SK-N-SH treated with all-trans-retinoic acid at 6 μM for 48 hours (cell line): ENCODE measurements around the gene SIRT7.

Experiments used
- ATAC-seq: fragments of 200-7000 bp; cut with Tn5 transposase; 3 replicates; pipeline ENCODE4 v1.9.1; 2020; ENCODE audit warnings: mild to moderate bottlenecking, moderate library complexity
- ARNTL ChIP-seq: fragments of 450-650 bp; formaldehyde crosslinking; IDR thresholded peaks from 2 replicates; pipeline ENCODE4 v1.5.0; 2020; ENCODE audit warnings: low read depth, mild to moderate bottlenecking, moderate library complexity, borderline replicate concordance
- CSDC2 ChIP-seq: fragments of 250-450 bp; sonication (Bioruptor Pico); IDR thresholded peaks from 2 replicates; pipeline ENCODE4 v1.5.0; 2020; ENCODE audit warnings: mild to moderate bottlenecking, moderate library complexity
- ESRRG ChIP-seq: fragments of 250-450 bp; sonication (Bioruptor Pico); IDR thresholded peaks from 2 replicates; pipeline ENCODE4 v1.6.1; 2021; ENCODE audit warnings: mild to moderate bottlenecking
- GLIS3 ChIP-seq: fragments of 250-450 bp; sonication (Bioruptor Pico); IDR thresholded peaks from 2 replicates; pipeline ENCODE4 v1.5.0; 2020; ENCODE audit warnings: mild to moderate bottlenecking, moderate library complexity
- ISL1 ChIP-seq: fragments of 250-450 bp; sonication (Bioruptor Pico); IDR thresholded peaks from 2 replicates; pipeline ENCODE4 v2.1.2; 2022; ENCODE audit warnings: mild to moderate bottlenecking, moderate library complexity
- OSR1 ChIP-seq: fragments of 250-450 bp; sonication (Bioruptor Pico); IDR thresholded peaks from 2 replicates; pipeline ENCODE4 v1.8.0; 2022; ENCODE audit warnings: moderate library complexity, mild to moderate bottlenecking, inconsistent platforms
- POU6F1 ChIP-seq: fragments of 250-450 bp; sonication (Bioruptor Pico); IDR thresholded peaks from 2 replicates; pipeline ENCODE4 v1.8.0; 2021; ENCODE audit warnings: low read depth, mild to moderate bottlenecking, moderate library complexity, borderline replicate concordance
- PPARA ChIP-seq: fragments of 250-450 bp; sonication (Bioruptor Pico); IDR thresholded peaks from 2 replicates; pipeline ENCODE4 v1.5.0; 2020; ENCODE audit warnings: mild to moderate bottlenecking, borderline replicate concordance
- SNAI2 ChIP-seq: fragments of 250-450 bp; sonication (Bioruptor Pico); IDR thresholded peaks from 2 replicates; pipeline ENCODE4 v1.5.0; 2020; ENCODE audit warnings: mild to moderate bottlenecking, moderate library complexity
- TOX ChIP-seq: fragments of 250-450 bp; sonication (Bioruptor Pico); IDR thresholded peaks from 2 replicates; pipeline ENCODE4 v1.8.0; 2021; ENCODE audit warnings: mild to moderate bottlenecking, moderate library complexity, borderline replicate concordance
- ZC3H10 ChIP-seq: fragments of 250-450 bp; sonication (Bioruptor Pico); IDR thresholded peaks from 2 replicates; pipeline ENCODE4 v1.5.1; 2021; ENCODE audit warnings: mild to moderate bottlenecking, moderate library complexity
- ZFP3 ChIP-seq: fragments of 250-450 bp; sonication (Bioruptor Pico); IDR thresholded peaks from 2 replicates; pipeline ENCODE4 v1.5.0; 2020; ENCODE audit warnings: mild to moderate bottlenecking, moderate library complexity
- ZFP30 ChIP-seq: fragments of 450-650 bp; formaldehyde crosslinking; IDR thresholded peaks from 2 replicates; pipeline ENCODE4 v1.5.0; 2022; ENCODE audit warnings: mild to moderate bottlenecking, moderate library complexity
- ZNF565 ChIP-seq: fragments of 450-650 bp; formaldehyde crosslinking; conservative IDR thresholded peaks from 2 replicates; pipeline ENCODE4 v1.5.0; 2020; ENCODE audit warnings: low read depth, mild to moderate bottlenecking, moderate library complexity
- ZNF70 ChIP-seq: fragments of 450-650 bp; formaldehyde crosslinking; IDR thresholded peaks from 2 replicates; pipeline ENCODE4 v1.5.0; 2020; ENCODE audit warnings: mild to moderate bottlenecking, moderate library complexity
- ZNF8 ChIP-seq: fragments of 450-650 bp; formaldehyde crosslinking; IDR thresholded peaks from 2 replicates; pipeline ENCODE4 v1.5.0; 2020; ENCODE audit warnings: mild to moderate bottlenecking, moderate library complexity
- TF ChIP-seq, protein P1 (sequence below): fragments of 250-450 bp; sonication (Bioruptor Pico); IDR thresholded peaks from 2 replicates; pipeline ENCODE4 v1.5.0; 2020; ENCODE audit warnings: mild to moderate bottlenecking, moderate library complexity
- TF ChIP-seq, protein P2 (sequence below): fragments of 250-450 bp; sonication (Bioruptor Pico); IDR thresholded peaks from 2 replicates; pipeline ENCODE4 v1.5.1; 2020; ENCODE audit warnings: low read depth, mild to moderate bottlenecking, moderate library complexity
- TF ChIP-seq, protein P3 (sequence below): fragments of 250-450 bp; sonication (Bioruptor Pico); IDR thresholded peaks from 2 replicates; pipeline ENCODE4 v1.8.0; 2020; ENCODE audit warnings: mild to moderate bottlenecking, moderate library complexity, borderline replicate concordance

SIRT7 gene

GRCh38 chr17:81923302-81924260 is 5.6 kb upstream of the SIRT7 start (continued):
- TF ChIP-seq, protein P1, sequence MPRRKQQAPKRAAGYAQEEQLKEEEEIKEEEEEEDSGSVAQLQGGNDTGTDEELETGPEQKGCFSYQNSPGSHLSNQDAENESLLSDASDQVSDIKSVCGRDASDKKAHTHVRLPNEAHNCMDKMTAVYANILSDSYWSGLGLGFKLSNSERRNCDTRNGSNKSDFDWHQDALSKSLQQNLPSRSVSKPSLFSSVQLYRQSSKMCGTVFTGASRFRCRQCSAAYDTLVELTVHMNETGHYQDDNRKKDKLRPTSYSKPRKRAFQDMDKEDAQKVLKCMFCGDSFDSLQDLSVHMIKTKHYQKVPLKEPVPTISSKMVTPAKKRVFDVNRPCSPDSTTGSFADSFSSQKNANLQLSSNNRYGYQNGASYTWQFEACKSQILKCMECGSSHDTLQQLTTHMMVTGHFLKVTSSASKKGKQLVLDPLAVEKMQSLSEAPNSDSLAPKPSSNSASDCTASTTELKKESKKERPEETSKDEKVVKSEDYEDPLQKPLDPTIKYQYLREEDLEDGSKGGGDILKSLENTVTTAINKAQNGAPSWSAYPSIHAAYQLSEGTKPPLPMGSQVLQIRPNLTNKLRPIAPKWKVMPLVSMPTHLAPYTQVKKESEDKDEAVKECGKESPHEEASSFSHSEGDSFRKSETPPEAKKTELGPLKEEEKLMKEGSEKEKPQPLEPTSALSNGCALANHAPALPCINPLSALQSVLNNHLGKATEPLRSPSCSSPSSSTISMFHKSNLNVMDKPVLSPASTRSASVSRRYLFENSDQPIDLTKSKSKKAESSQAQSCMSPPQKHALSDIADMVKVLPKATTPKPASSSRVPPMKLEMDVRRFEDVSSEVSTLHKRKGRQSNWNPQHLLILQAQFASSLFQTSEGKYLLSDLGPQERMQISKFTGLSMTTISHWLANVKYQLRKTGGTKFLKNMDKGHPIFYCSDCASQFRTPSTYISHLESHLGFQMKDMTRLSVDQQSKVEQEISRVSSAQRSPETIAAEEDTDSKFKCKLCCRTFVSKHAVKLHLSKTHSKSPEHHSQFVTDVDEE (CRISPR knock-in tag) = no peak
- TF ChIP-seq SNAI2 (no peak), ZNF565 (CRISPR knock-in tag) (no peak), ZNF8 (CRISPR knock-in tag) (no peak), ZC3H10 (no peak), TOX (CRISPR knock-in tag) (no peak), ZNF70 (CRISPR knock-in tag) (no peak)
- TF ChIP-seq, protein P2, sequence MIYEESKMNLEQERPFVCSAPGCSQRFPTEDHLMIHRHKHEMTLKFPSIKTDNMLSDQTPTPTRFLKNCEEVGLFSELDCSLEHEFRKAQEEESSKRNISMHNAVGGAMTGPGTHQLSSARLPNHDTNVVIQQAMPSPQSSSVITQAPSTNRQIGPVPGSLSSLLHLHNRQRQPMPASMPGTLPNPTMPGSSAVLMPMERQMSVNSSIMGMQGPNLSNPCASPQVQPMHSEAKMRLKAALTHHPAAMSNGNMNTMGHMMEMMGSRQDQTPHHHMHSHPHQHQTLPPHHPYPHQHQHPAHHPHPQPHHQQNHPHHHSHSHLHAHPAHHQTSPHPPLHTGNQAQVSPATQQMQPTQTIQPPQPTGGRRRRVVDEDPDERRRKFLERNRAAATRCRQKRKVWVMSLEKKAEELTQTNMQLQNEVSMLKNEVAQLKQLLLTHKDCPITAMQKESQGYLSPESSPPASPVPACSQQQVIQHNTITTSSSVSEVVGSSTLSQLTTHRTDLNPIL = no peak
- TF ChIP-seq, all 23 proteins: peak for 0

- TF ChIP-seq, protein P3, sequence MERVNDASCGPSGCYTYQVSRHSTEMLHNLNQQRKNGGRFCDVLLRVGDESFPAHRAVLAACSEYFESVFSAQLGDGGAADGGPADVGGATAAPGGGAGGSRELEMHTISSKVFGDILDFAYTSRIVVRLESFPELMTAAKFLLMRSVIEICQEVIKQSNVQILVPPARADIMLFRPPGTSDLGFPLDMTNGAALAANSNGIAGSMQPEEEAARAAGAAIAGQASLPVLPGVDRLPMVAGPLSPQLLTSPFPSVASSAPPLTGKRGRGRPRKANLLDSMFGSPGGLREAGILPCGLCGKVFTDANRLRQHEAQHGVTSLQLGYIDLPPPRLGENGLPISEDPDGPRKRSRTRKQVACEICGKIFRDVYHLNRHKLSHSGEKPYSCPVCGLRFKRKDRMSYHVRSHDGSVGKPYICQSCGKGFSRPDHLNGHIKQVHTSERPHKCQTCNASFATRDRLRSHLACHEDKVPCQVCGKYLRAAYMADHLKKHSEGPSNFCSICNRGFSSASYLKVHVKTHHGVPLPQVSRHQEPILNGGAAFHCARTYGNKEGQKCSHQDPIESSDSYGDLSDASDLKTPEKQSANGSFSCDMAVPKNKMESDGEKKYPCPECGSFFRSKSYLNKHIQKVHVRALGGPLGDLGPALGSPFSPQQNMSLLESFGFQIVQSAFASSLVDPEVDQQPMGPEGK = no peak
- TF ChIP-seq ZFP30 (CRISPR knock-in tag) (no peak), ZNF565 (CRISPR knock-in tag) (no peak), ZNF70 (CRISPR knock-in tag) (no peak), ZNF8 (CRISPR knock-in tag) (no peak), OSR1 (CRISPR knock-in tag) (no peak), ISL1 (CRISPR knock-in tag) (no peak), POU6F1 (no peak), CSDC2 (CRISPR knock-in tag) (no peak), SNAI2 (no peak), PPARA (CRISPR knock-in tag) (no peak), GLIS3 (CRISPR knock-in tag) (no peak), ARNTL (CRISPR knock-in tag) (no peak), ESRRG (no peak), ZC3H10 (no peak), ZFP3 (CRISPR knock-in tag) (no peak)
- TF ChIP-seq, protein P2 = no peak
- TF ChIP-seq, protein P1 (CRISPR knock-in tag) = no peak
- ATAC-seq = no peak
Measured at GRCh38 chr17:81922566-81923301, 4.8 kb upstream of the SIRT7 start.
